ENCODE measurements around the gene GATA3.

DNA sequence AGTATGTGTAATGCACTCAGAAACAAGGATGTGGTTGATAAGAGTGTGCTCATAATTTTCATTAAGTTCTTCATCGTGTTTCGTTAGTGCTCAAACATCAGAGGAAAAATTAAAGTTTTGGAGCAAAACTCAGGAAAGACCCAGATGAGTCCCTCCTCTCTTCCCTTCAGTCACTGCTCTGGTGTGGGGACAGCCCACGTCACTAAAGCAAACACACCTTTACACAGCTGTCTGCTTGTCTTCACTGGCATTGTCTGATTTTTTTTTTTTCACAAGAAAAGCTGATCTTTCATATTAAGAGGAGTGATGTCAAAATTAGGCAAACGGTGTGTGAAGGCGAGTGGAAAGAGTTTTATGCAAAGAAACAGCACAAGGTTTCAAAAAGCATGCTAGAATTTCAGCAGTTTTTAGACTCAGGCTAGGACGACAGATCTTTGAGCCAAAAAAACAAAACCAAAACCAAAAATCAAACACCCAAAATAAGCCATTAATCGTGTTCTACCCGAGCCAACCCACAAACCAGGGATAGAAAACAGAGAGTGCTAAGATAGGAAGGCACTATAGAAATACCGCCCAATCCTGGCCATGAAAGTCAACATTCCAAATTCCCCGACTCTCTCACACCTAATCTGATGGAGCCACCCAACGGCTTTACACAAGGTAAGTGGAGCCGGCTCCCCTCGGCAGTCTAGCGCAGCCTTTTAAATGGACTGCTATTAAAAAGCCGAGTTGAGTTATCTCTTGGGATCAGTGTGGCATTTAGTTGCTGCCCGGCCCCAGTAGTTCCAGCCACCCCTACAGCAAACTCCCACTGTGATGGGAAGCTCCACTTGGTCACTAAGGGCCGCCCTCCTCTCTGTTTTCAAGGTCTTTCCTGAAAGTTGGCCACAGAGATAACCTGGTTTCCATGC lies 27.9 kb upstream of the GATA3 start:
- no peak for TF ChIP-seq POLR2A (IDR thresholded peaks at IDR 0.05)
- TF ChIP-seq POLR2AphosphoS5 (IDR thresholded peaks at IDR 0.05): no peak

All from prostate gland (tissue), 1 donor.